ENCODE measurements around the gene EFNA4. TPM values are rescaled to one million over a fixed set of nuclear protein-coding genes. Genes with fewer than 3 reads are reported as not detected.

The EFNA4 gene
- total RNA-seq, 1 donor from 2014 or later, result 7.4 TPM

DNA sequence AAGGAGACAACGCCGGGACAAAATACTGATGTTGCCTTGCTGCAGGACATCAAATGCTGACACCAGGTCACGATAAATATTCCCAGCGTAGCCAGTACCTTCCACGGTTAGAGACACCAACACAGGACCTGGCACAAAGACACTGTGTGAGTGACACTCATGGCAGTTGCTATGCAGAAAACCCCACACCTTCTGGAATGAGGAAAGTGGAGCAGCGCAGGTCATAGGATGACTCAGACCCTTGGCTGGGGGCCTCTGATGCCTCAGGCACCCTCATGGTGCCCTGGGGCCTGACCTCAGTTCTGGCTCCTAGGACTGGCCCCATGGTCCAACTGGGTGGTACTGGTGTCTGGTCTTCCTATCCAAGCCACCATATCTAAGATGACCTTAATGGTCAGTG lies 37.0 kb upstream of the EFNA4 start:
- TF ChIP-seq, protein P1, sequence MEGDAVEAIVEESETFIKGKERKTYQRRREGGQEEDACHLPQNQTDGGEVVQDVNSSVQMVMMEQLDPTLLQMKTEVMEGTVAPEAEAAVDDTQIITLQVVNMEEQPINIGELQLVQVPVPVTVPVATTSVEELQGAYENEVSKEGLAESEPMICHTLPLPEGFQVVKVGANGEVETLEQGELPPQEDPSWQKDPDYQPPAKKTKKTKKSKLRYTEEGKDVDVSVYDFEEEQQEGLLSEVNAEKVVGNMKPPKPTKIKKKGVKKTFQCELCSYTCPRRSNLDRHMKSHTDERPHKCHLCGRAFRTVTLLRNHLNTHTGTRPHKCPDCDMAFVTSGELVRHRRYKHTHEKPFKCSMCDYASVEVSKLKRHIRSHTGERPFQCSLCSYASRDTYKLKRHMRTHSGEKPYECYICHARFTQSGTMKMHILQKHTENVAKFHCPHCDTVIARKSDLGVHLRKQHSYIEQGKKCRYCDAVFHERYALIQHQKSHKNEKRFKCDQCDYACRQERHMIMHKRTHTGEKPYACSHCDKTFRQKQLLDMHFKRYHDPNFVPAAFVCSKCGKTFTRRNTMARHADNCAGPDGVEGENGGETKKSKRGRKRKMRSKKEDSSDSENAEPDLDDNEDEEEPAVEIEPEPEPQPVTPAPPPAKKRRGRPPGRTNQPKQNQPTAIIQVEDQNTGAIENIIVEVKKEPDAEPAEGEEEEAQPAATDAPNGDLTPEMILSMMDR (IDR thresholded peaks at IDR 0.05), result no peak
- Histone ChIP-seq H3K27ac (no peak overlapping the region), H3K9me3 (no peaks in the 10 kb centered on the region), H3K4me1 (no peaks in the 10 kb centered on the region), H3K27me3 (ENCODE audit: low read depth) (no peaks in the 10 kb centered on the region), H3K36me3 (no peaks in the 10 kb centered on the region), H3K4me3 (no peak overlapping the region)
- ATAC-seq (no peak), DNase-seq (no peak)
- intact Hi-C loops (cut with DNase I), result no loop called here

DNA sequence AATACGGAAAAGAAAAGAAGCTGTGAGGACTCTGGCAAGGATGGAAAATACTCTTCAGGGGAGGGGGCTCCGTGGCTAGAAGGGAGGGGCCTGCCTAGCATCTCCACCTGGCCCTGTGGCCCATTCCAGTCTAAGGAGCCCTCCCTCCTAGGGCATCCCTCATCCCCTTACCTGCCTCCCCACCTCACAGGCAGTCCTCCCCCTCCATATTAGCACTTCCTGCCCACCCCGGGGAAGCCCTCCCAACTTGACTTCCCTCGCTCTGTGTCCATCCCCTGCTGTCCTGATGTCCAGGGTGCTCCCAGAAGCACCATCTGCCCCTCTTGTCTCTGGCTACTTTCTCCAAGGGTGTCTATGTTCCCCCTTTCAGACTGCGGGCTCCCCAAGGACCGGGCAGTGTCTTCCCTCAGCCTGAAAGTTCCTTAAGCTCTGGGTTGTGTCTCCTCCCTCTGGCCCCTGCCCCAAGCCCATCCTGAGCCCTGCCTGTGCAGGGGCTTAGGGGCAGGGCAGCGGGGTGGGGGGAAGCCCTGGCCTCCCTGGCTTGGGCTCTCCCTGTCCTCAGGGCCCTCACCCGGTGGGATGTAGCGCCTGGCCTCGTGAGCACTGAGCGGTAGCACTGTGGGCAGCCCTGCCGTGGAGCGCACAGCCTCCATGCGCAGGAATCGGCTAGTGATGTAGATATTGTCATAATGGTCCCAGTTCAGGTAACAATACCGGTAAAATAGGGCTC lies 33.9 kb upstream of the EFNA4 start:
- Histone ChIP-seq H3K9me3 (no peaks in the 10 kb centered on the region), H3K27ac (no peak overlapping the region), H3K27me3 (ENCODE audit: low read depth) (no peaks in the 10 kb centered on the region), H3K4me3 (no peak overlapping the region), H3K36me3 (no peaks in the 10 kb centered on the region), H3K4me1 (no peaks in the 10 kb centered on the region)
- intact Hi-C loops (cut with DNase I), result no loop called here
- ATAC-seq (no peak), DNase-seq (no peak)
- TF ChIP-seq, protein P1 (IDR thresholded peaks at IDR 0.05), result no peak

DNA sequence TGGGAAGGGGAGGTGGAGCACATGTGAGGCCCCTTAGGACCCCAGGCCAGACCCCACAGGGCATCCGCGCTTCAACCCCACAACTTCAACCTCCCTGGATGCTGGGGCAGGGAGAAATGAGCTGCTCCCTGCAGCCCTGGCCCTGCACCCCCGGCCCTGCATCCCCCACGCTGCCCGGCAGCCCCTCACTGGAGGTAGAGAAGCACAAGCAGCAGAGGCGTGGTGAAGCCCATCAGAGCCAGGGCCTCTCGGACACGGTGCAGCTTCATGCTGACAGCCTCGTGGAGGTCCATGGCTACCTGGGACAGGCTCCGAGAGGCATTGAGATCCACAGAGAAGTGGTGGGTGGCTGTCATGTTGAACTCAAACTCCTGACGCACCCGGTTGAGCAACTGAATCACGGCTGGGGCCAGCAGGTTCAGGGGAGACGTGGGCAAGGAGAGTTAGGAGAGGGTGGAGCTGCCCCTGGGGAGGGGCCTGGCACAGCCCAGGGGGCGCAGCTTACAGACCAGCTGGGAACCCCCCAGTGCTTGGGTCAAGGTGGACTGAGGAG lies 33.2 kb upstream of the EFNA4 start:
- intact Hi-C loops (cut with DNase I), result no loop called here
- no peak for ATAC-seq
- TF ChIP-seq, protein P1 (IDR thresholded peaks at IDR 0.05), result no peak

DNA sequence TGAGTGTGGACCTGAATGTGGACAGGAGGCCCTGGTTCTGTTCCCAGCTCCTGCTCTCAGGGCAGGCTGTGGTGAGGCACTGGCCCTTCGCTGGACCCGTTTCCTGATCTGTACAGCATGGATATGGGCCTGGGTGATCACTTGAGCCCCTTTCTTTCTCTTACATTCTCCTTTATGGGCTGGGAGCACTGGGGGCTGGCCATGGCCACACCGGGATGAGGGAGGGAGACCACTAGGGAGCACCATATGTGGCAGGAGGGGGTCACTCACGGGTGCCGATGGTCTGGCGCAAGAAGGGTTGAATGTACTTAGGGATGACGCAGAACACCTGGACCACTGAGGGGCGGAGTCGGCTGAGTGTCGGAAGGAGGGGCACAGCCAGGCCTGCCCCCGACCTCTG lies 32.6 kb upstream of the EFNA4 start:
- TF ChIP-seq, protein P1 (IDR thresholded peaks at IDR 0.05), result no peak
- H3K27me3 ChIP-seq (ENCODE audit: low read depth), result no peaks in the 10 kb centered on the region
- intact Hi-C loops (cut with DNase I), result no loop called here
- H3K36me3 ChIP-seq, result no peaks in the 10 kb centered on the region
- no peak for ATAC-seq
- no peak overlapping the region for H3K4me3 ChIP-seq
- no peak for DNase-seq
- H3K27ac ChIP-seq, result no peak overlapping the region
- no peaks in the 10 kb centered on the region for H3K9me3 ChIP-seq
- no peaks in the 10 kb centered on the region for H3K4me1 ChIP-seq

More for the DNA sequence above, 33.2 kb upstream of the EFNA4 start:
- Histone ChIP-seq H3K36me3 (no peaks in the 10 kb centered on the region), H3K27me3 (ENCODE audit: low read depth) (no peaks in the 10 kb centered on the region), H3K4me1 (no peaks in the 10 kb centered on the region), H3K4me3 (no peak overlapping the region), H3K9me3 (no peaks in the 10 kb centered on the region), H3K27ac (no peak overlapping the region)
- no peak for DNase-seq

DNA sequence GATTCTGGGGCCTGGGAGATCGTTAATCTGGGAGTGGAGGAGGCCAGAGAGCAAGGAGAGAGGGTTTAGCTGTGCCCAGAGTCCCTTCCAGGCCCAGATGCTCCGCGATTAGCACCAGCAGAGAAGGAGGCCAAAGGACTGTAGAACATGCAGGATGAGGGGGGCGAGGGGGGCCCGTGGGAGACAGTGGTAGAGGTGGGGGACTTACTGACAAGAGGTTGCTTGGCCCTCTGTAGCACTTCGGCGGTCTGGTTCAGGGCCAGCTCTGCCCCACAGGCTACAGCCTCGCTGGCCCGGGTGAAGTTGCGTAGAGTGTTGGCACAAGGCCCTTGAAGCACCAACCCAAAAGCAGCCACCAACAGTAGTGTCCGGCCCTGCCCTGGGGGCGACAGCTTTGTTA lies 30.7 kb upstream of the EFNA4 start:
- no peak overlapping the region for H3K27ac ChIP-seq
- H3K27me3 ChIP-seq (ENCODE audit: low read depth), result no peaks in the 10 kb centered on the region
- no peak for DNase-seq
- TF ChIP-seq, protein P1 (IDR thresholded peaks at IDR 0.05), result no peak
- no peaks in the 10 kb centered on the region for H3K9me3 ChIP-seq
- peaks cover under 1% of the 10 kb centered on the region for H3K4me1 ChIP-seq
- H3K36me3 ChIP-seq, result no peaks in the 10 kb centered on the region
- H3K4me3 ChIP-seq, result no peak overlapping the region
- intact Hi-C loops (cut with DNase I), result no loop called here
- no peak for ATAC-seq
